ENCODE data around the gene ADCK1. TPM values are rescaled to one million over a fixed set of nuclear protein-coding genes. Genes with fewer than 3 reads are reported as not detected.

ADCK1 gene
- total and polyA plus RNA-seq, 9 of the 15 experiments (the other 6 are each of a cell fraction or from before 2014, with no cell fraction given), result 2.8 to 8.9 (median 4.3) TPM

DNA sequence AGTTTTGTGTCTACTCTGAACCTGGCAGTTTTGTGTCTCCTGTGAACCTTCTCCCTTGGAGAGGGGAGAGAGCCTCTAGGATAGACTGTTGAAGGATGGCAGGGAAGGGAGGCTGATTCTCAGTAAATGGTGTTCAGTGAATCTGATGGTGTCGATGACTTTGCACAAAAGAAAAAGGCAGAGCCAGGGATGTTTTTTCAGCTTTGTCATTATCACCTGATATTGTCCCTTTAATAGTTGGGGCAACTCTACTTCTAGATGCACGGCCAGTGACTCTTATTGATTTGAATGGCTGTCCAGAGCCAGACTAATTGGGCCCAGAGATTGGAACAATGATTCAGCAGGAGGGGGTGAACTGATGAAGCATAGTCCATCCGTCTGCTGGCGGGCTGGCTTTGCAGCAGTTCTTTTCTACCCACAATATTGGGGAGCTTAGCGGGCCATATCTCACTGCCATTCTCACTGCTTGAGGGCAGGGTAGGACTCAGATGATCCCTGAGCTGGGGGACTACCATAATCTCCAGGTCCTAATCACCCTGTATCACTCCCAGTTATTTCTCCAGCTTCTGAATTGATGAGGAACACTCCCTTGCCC is 93.1 kb downstream of the ADCK1 start:
- DNase-seq (ENCODE audit: extremely low read depth in 1 of 4, low spot score in 3 of 4) (peak in 3 of 4 experiments; percentile 7 to 47 (median 39)), ATAC-seq (peak; percentile 77), FAIRE-seq (no peak)
- Histone ChIP-seq H3K9me3 (replicated peaks; ENCODE audit: control insufficient read depth, insufficient read depth, low read depth, low read length) (peaks cover 3% of the 10 kb centered on the region; the same call in 1 of the 2 replicates), H3K27me3 (ENCODE audit: control insufficient read depth in 2 of 2, insufficient read depth in 2 of 2, low read length in 2 of 2) (no peaks in the 10 kb centered on the region), H3K36me3 (ENCODE audit: control insufficient read depth, insufficient read depth, low read length) (peaks cover 2% of the 10 kb centered on the region; the same call in 1 of the 3 replicates), H3K9me1 (ENCODE audit: control insufficient read depth, insufficient read depth, low read length) (no peaks in the 10 kb centered on the region), H3K4me3 (no peak overlapping the region), H3K4me1 (replicated peaks in 1 of 2; ENCODE audit: control insufficient read depth in 2 of 2, insufficient read depth in 2 of 2, low read length in 2 of 2) (peaks cover 3 to 25% of the 10 kb centered on the region in 2 experiments; a peak in 4 of 5 replicates), H3K79me2 (ENCODE audit: control insufficient read depth, insufficient read depth, low read length) (no peaks in the 10 kb centered on the region), H3K4me2 (ENCODE audit: insufficient read depth, low read length) (peak overlapping the region; percentile 73), H3K9ac (ENCODE audit: insufficient read depth in 1 of 2, low read depth in 2 of 2, low read length in 2 of 2) (peak overlapping the region in 1 of 2 experiments; percentile 1; a peak in 1 of 4 replicates), H3K27ac (ENCODE audit: extremely low read depth, low read depth, low read length) (peak overlapping the region; percentile 85), H2AFZ (ENCODE audit: low read depth, low read length) (peak overlapping the region; percentile 71), H4K20me1 (replicated peaks; ENCODE audit: control insufficient read depth, insufficient read depth, low read length) (no peaks in the 10 kb centered on the region)
- 18% methylated on average over 3 of the region's 5 CpGs for WGBS (ENCODE audit: insufficient coverage, low coverage, missing lambda C conversion rate)
- in situ Hi-C loops (cut with MboI) (no loop called here), intact Hi-C loops (cut with micrococcal nuclease) (no loop called here)
- CTCF ChIA-PET (ENCODE audit: low intra/inter-chr PET ratio), result no interaction called here
- POLR2A ChIA-PET, result interaction anchor here (0.6 to 1.9 kb wide), 7 partner anchors 10 to 198 kb away, joined by 3 to 7 read pairs (median 3); no protein-coding TSS in a partner anchor
- no TSS peak for BruUV-seq (replicated peaks)
- no peak for TF ChIP-seq TBP (optimal IDR thresholded peaks at IDR 0.05; ENCODE audit: low read depth, low read length)
- TF ChIP-seq, protein P1, sequence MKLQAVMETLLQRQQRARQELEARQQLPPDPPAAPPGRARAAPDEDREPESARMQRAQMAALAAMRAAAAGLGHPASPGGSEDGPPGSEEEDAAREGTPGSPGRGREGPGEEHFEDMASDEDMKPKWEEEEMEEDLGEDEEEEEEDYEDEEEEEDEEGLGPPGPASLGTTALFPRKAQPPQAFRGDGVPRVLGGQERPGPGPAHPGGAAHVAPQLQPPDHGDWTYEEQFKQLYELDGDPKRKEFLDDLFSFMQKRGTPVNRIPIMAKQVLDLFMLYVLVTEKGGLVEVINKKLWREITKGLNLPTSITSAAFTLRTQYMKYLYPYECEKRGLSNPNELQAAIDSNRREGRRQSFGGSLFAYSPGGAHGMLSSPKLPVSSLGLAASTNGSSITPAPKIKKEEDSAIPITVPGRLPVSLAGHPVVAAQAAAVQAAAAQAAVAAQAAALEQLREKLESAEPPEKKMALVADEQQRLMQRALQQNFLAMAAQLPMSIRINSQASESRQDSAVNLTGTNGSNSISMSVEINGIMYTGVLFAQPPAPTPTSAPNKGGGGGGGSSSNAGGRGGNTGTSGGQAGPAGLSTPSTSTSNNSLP (IDR thresholded peaks at IDR 0.05; ENCODE audit: borderline replicate concordance, low read depth, low read length), result peak; percentile 37; the same call in 1 of the 2 replicates
- TF ChIP-seq PTTG1 (tag; IDR thresholded peaks at IDR 0.05; ENCODE audit: low read depth), result no peak
- TF ChIP-seq, protein P2, sequence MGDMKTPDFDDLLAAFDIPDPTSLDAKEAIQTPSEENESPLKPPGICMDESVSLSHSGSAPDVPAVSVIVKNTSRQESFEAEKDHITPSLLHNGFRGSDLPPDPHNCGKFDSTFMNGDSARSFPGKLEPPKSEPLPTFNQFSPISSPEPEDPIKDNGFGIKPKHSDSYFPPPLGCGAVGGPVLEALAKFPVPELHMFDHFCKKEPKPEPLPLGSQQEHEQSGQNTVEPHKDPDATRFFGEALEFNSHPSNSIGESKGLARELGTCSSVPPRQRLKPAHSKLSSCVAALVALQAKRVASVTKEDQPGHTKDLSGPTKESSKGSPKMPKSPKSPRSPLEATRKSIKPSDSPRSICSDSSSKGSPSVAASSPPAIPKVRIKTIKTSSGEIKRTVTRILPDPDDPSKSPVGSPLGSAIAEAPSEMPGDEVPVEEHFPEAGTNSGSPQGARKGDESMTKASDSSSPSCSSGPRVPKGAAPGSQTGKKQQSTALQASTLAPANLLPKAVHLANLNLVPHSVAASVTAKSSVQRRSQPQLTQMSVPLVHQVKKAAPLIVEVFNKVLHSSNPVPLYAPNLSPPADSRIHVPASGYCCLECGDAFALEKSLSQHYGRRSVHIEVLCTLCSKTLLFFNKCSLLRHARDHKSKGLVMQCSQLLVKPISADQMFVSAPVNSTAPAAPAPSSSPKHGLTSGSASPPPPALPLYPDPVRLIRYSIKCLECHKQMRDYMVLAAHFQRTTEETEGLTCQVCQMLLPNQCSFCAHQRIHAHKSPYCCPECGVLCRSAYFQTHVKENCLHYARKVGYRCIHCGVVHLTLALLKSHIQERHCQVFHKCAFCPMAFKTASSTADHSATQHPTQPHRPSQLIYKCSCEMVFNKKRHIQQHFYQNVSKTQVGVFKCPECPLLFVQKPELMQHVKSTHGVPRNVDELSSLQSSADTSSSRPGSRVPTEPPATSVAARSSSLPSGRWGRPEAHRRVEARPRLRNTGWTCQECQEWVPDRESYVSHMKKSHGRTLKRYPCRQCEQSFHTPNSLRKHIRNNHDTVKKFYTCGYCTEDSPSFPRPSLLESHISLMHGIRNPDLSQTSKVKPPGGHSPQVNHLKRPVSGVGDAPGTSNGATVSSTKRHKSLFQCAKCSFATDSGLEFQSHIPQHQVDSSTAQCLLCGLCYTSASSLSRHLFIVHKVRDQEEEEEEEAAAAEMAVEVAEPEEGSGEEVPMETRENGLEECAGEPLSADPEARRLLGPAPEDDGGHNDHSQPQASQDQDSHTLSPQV (IDR thresholded peaks at IDR 0.05), result peak; percentile 70
- no peak for TF ChIP-seq ZC3H4 (CRISPR knock-in tag; IDR thresholded peaks at IDR 0.05; ENCODE audit: borderline replicate concordance)
- no peak for TF ChIP-seq CBX3 (IDR thresholded peaks at IDR 0.05; ENCODE audit: borderline replicate concordance in 1 of 2, low read length in 2 of 2)
- no peak for TF ChIP-seq TAF7 (tag; IDR thresholded peaks at IDR 0.05)
- peak; percentile 12; the same call in 1 of the 2 replicates for TF ChIP-seq ARID1B (IDR thresholded peaks at IDR 0.05)
- TF ChIP-seq MAFG (tag; conservative IDR thresholded peaks at IDR 0.05), result peak; percentile 93
- TF ChIP-seq TRIM28 (IDR thresholded peaks at IDR 0.05), result no peak
- 0 out of 2 replicates have a peak, but pooled peaks have one; percentile 7 for TF ChIP-seq FOXJ2 (tag; IDR thresholded peaks at IDR 0.05)
- peak; percentile 37 for TF ChIP-seq EP300 (IDR thresholded peaks at IDR 0.05; ENCODE audit: low read length)
- TF ChIP-seq MAFF (IDR thresholded peaks at IDR 0.05; ENCODE audit: low read length), result peak; percentile 82; the same call in 1 of the 2 replicates
- no peak for TF ChIP-seq NCOA2 (IDR thresholded peaks at IDR 0.05; ENCODE audit: partially characterized antibody in 2 of 2)
- TF ChIP-seq KDM1A (IDR thresholded peaks at IDR 0.05), result peak in 1 of 2 experiments; percentile 38; a peak in 1 of 4 replicates
- TF ChIP-seq CTBP1 (IDR thresholded peaks at IDR 0.05; ENCODE audit: borderline replicate concordance), result peak; percentile 42; the same call in 1 of the 2 replicates

All from K562 (cell line).